T47D (cell line): ENCODE results near the gene MYO7A.

Source experiments
- DNase-seq, 2 experiments: peaks; one replicate each; pipeline versions ENCODE4 v3.0.0 to v3.0.0-alpha.2; 2011 to 2012; ENCODE audit warnings: low read depth in 1 of 2, low spot score in 1 of 2
- JUND ChIP-seq: IDR thresholded peaks from 2 replicates; pipeline ENCODE4 v1.6.1; 2012; ENCODE audit warnings: low read depth
- in situ Hi-C: cut with HindIII; loops from 2 replicates; pipeline ENCODE4 v1.10.0; 2016; ENCODE audit warnings: low sequenced_read_pairs, low pct_unique_long_range_greater_than_20kb

MYO7A gene

DNA sequence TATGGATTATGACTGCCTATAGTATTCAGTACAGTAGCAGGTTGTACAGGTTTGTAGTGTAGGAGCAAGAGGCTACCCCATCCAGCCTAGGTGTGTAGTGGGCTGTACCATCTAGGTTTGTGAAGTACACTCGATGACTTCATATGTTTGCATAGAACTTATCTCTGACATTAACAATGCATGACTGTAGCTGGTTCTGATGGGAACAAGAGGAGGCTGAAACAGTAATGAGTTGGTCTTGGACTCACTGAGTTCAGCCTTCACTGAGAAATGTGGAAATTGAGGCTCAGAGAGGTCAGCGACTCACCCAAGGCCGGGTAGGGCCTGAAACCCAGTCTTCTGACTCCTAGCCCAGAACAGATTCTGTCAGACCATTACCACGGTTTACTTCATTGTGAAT, 13.0 kb downstream of the MYO7A start:
- TF ChIP-seq JUND = no peak
- DNase-seq = peak in 1 of 2 experiments; percentile 49
- in situ Hi-C loops = no loop called here

GRCh38 chr11:77141475-77141874, 13.4 kb downstream of the MYO7A start:
- no peak for DNase-seq
- in situ Hi-C loops = no loop called here
- no peak for TF ChIP-seq JUND

DNA sequence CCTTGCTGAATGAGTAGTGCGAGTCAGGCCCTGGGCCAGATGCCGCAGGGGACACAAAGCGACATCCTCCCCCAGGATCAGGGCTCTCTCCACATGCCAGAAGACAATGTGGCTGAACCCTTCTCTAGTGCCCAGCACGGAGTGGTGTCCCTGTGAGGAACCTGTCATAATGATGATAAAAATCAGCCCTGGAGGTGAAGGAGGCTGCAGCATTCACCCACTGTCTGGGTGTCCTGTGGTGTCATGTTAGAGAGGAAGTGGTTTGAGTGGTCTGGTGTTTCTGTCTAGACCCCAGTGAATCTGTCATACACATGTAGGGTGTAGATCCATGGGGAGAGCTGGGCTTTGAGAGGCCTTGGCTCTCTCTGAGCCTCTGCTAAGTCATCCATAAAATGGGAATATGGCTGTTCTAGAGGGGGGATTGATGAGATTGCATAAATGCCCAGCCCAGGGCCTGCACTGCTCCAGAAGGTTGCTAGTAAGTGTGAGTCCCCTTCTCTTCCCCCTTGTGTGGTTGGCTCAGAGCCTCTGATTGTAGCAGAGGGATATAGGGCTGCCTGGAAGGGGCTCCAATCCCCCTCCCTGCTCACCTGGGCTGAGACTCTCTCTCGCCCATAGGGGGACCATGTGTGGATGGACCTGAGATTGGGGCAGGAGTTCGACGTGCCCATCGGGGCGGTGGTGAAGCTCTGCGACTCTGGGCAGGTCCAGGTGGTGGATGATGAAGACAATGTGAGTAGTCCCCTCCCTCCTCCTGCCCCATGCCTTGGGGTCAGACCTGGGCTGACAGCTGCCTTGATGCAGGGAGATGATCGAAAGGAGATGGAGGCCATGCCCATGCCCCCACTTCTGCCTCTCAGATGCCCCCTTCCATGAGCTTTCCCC, 14.3 kb downstream of the MYO7A start:
- in situ Hi-C loops = no loop called here
- no peak for DNase-seq
- no peak for TF ChIP-seq JUND

DNA sequence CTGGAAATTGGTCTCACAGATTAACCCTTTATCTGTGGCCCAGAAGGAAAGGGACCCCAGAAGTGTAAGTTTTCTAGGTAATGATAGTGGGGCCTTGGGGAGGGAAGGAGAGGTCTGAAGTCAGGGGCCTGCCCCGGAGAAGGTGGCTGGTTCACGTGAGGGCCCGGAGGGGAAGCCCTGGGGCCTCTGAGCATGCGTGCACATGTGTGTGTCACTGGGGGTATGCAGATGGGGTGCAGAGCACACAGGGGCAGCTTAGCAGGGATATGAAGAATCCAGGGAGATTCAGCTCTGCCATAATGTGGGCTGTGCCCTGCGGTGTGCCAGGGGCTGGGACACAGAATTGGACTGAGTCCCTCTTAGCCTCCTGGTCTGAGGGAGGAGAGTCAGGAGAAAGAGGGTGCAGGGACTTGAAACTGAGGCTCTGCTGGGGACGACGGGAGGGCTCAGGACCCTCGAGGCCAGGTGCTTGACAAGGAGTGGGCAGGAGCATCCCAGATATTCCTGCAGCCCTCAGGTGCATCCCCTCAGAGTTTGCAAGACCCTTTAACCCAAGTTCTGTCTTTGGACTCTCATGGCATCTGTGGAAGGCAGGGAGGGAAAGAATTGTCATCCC, 15.5 kb downstream of the MYO7A start:
- DNase-seq = no peak
- in situ Hi-C loops = no loop called here
- TF ChIP-seq JUND = no peak

DNA sequence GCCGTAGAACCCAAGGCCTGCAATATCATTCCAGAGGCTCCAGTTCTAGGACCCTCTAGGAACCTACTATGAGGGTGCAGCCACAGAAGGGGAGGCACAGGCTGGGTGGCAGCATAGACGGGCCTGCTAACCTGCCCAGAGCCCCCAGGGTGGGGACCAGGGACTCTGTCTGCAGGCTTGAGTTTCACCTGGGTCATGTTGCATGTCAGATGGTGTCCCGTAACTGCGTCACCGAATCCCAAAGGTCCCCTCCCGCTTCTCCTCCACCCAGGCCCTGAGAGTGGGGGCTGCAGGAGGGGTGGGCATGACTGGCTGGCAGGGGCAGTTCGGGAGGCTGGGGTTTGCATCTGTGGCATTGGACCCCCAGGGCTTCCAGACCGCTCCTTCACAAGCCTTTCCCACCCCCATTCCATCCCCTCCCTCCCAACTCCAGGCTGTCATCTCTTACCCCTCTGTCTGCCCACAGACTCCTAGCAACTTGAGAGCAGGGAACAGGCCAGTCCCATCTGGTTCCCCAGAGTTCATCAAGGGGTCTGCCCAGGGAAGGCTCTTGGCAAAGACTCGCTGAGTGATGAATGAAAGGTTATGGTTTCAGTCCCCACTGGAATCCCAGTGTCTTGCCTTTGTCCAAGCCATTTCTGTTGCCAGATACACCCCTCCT, 16.3 kb downstream of the MYO7A start:
- DNase-seq = no peak
- in situ Hi-C loops = no loop called here
- TF ChIP-seq JUND = no peak

DNA sequence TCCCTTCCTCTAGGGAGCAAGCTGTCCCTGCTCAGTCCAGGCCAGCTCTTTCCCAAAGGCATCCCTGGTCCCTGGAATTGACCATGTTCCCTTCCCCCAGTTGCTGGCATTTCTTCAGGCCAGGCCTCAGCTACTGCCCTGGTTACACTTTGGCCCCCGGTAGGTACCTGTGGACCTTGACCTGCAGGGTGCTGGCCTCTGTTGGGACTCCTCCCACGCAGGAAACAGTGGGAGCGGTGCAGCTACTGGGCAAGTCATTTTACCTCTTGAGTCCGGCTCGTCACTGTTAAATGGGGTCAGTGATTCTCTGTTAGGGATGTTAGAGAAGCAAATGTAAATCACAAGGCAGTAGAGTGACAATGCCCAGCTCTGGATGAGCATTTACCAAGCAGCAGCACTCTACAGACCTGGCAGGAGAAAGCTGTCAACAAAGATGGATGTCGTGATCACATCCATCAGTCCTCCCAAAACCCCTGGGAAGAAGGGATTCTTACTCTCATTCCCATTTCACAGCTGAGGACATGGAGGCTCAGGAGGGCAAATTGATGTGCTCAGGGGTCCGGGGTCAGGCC, 16.9 kb downstream of the MYO7A start:
- no peak for DNase-seq
- in situ Hi-C loops = no loop called here
- TF ChIP-seq JUND = no peak

DNA sequence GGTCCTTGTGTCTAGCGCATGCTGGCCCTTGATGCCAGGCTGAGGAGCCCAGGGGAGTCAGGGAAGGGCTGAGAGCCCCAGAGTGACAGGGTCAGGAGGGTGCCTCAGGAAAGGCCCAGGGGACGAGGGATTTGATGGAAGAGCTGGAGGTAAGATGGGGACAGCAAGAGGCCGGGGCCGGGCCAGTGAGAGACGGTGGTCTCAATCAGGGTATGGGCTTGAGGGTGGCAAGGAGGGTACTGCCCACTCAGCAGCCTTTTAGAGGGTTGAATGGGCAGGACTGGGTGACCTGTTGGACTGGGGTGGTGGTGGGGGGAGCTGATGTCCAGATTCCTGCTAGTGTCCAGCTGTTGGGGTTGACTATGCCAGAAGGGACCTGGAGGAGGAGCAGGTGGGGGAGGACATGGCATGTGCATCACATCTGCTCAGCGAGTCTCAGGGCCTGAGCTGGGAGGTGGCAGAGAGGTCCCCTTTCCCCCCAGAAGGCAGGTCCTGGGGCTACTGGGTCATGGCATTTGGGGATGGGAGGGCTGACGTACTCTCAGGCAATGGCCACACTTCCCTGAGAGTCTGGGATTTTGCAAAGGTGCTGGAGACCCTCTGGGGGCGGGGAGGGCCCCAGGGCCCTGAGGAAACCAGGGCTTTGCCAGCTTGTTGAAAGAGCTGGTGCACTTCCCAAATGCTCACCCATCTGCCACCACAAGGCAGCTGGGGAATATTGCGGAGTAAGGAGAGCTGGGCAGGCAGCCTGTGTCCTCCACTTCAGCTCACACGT, 18.4 kb downstream of the MYO7A start:
- no peak for TF ChIP-seq JUND
- in situ Hi-C loops = no loop called here
- DNase-seq = no peak

DNA sequence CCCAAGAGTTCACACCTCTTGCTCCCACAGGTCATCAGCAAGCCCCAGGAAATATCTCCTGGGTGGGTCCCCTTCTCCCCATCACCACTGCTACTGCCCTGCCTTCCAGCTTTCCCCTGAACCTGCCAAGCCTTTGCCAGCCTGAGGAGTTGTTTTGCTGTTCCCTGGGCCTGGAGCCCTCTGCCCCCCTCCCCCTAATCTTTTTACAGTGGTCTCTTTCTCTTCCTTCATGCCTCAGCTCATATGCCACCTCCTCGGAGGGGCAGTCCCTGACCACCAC, 18.9 kb downstream of the MYO7A start:
- DNase-seq = no peak
- in situ Hi-C loops = no loop called here
- no peak for TF ChIP-seq JUND

DNA sequence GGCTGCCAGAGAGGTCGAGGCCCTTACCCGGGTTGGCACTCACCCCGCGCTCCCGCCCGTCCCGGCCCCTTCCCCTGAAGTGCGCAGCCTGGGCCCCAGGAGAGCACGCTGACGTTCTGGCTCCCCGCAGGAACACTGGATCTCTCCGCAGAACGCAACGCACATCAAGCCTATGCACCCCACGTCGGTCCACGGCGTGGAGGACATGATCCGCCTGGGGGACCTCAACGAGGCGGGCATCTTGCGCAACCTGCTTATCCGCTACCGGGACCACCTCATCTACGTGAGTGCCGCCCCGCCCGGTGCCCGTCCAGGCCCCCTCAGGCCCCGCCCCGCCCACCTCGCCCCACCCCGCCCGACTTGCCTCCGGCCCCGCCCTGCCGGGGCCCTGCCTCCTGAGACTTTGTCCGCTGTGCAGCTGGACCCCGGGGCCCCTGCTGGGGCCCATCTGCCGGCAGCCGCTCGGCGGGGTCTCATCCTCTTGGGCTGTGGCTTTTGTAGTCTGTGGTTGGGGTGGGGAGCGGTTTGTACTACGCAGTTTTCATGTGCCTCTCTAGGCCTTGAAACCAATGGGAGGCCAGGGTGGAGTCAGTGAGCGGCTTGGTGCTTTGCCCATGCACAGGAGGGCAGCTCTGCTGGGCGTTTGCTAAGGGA, 19.7 kb downstream of the MYO7A start:
- no peak for DNase-seq
- in situ Hi-C loops = no loop called here
- TF ChIP-seq JUND = no peak

- no peak for TF ChIP-seq JUND
- in situ Hi-C loops = no loop called here
- DNase-seq = no peak
These were observed 21.1 kb downstream of the MYO7A start for GRCh38 chr11:77148963-77149715.

- TF ChIP-seq JUND = no peak
- DNase-seq = no peak
- in situ Hi-C loops = no loop called here
These were observed 21.8 kb downstream of the MYO7A start for GRCh38 chr11:77149716-77150392.
